Measurements from ENCODE around the gene LCN9.

LCN9 gene

DNA sequence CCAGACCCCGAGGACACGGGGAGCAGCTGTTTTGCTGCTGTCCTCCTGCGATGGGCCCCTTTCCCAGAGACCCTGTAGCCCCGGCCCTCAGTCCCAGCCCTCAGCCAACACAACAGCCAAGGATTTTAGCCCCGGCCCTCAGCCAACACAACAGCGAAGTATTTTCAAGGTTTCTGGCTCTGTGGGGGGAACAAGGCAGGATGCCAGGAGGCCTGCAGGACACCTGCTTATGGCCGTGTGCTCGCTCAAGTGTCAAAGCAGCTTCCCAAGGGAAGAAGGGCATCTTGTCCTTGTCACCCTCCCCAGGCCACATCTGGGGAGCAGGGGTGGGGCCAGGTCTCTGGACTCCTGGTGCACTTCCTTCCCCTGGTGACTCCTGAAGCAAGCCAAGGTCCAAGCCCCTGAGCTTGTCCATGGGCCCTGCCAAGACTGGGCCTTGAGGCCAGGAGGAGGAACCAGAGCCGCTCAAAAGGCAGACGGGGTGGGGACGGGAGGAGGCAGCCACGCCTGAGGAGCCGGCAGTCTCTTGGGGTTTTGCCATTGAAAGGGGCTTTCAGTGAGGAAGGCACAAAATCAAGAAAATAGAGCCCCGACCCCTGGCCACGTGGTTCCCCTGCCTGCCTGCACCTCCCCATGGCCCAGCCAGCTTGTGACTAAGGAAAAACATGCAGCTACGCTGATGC lies 49.6 kb downstream of the LCN9 start:
- H3K4me1 ChIP-seq (ENCODE audit: control insufficient read depth in 1 of 2, insufficient read depth in 1 of 2, low read depth in 1 of 2, low read length in 1 of 2), result no peaks in the 10 kb centered on the region
- no peaks in the 10 kb centered on the region for H3K36me3 ChIP-seq
- H3K27me3 ChIP-seq, result peaks cover 61% of the 10 kb centered on the region
- no peak overlapping the region for H3K27ac ChIP-seq
- TF ChIP-seq, protein P1, sequence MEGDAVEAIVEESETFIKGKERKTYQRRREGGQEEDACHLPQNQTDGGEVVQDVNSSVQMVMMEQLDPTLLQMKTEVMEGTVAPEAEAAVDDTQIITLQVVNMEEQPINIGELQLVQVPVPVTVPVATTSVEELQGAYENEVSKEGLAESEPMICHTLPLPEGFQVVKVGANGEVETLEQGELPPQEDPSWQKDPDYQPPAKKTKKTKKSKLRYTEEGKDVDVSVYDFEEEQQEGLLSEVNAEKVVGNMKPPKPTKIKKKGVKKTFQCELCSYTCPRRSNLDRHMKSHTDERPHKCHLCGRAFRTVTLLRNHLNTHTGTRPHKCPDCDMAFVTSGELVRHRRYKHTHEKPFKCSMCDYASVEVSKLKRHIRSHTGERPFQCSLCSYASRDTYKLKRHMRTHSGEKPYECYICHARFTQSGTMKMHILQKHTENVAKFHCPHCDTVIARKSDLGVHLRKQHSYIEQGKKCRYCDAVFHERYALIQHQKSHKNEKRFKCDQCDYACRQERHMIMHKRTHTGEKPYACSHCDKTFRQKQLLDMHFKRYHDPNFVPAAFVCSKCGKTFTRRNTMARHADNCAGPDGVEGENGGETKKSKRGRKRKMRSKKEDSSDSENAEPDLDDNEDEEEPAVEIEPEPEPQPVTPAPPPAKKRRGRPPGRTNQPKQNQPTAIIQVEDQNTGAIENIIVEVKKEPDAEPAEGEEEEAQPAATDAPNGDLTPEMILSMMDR (IDR thresholded peaks at IDR 0.05), result no peak
- no peaks in the 10 kb centered on the region for H3K9me3 ChIP-seq
- H3K4me3 ChIP-seq (ENCODE audit: low read depth in 1 of 2, low read length in 1 of 2), result no peak overlapping the region

DNA sequence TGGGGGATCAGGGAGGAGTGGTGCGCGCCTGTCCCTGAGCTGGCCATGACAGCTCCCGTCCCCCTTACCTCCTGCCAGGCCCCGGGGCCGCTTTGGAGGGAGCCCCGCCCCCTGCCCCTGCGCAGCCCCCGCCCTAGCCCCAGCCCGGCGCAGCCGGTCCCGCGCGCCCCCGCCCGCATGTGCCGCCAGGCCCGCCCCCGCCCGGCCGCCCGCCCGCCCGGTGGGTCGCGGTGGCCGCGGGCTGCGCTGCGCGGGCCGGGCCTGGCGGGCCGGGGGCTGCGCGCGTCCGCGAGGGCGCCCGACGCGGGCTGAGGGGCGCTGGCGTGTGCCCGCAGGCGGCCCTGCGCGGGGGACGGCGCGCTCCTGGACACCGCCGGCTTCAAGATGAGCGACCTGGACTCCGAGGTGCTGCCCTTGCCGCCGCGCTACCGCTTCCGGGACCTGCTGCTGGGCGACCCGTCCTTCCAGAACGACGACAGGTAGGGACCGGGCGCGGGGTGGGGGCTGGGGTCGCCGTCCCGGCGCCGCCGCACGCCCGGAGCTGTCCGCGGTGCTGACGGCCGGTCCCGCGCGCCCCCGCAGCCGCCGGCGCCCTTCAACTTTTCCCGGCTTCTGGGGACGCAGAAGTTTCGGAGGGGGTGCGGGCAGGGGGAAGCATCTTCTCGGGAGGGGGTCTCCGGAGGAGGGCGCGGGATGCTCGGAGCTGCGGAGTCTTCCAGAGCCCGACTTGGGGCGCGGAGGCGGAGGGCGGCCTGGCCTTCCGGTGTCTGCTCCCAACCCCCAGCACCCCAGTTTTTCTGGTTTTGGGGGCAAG lies 51.3 kb downstream of the LCN9 start:
- peaks cover 70% of the 10 kb centered on the region for H3K27me3 ChIP-seq
- TF ChIP-seq, protein P1 (IDR thresholded peaks at IDR 0.05), result no peak
- no peak overlapping the region for H3K4me3 ChIP-seq (ENCODE audit: low read depth in 1 of 2, low read length in 1 of 2)
- H3K27ac ChIP-seq, result no peak overlapping the region
- H3K4me1 ChIP-seq (ENCODE audit: control insufficient read depth in 1 of 2, insufficient read depth in 1 of 2, low read depth in 1 of 2, low read length in 1 of 2), result no peaks in the 10 kb centered on the region
- no peaks in the 10 kb centered on the region for H3K36me3 ChIP-seq
- no peaks in the 10 kb centered on the region for H3K9me3 ChIP-seq

DNA sequence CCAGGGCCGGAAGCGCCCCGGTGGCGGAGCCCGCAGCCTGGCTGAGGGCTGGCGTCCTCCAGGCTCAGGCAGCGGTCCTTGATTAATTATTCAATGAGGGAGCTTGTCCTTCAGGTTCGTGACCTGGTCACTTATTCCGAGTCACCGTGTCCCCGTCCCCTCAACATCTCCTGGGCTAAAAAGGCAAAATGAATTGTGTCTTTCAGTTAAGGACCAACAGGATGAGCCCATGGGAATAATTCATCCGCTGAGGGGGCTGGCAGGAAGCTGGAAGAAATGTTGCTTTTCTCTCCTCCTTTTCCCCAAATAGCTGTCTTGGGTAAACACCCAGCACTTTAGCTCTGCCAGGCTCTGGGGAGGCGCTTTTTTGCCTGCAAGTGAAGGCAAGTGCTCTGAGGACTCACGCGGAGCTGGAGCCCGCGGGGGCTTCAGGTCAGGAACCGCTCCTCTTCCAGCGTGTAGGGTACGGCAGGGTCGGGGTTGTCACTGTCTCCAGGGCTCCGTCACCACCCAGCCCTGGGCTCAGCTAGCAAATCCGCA lies 52.0 kb downstream of the LCN9 start:
- H3K4me3 ChIP-seq (ENCODE audit: low read depth in 1 of 2, low read length in 1 of 2), result no peak overlapping the region
- no peak overlapping the region for H3K27ac ChIP-seq
- peaks cover 70% of the 10 kb centered on the region for H3K27me3 ChIP-seq
- H3K4me1 ChIP-seq (ENCODE audit: control insufficient read depth in 1 of 2, insufficient read depth in 1 of 2, low read depth in 1 of 2, low read length in 1 of 2), result no peaks in the 10 kb centered on the region
- no peaks in the 10 kb centered on the region for H3K9me3 ChIP-seq
- TF ChIP-seq, protein P1 (IDR thresholded peaks at IDR 0.05), result no peak
- H3K36me3 ChIP-seq, result no peaks in the 10 kb centered on the region

DNA sequence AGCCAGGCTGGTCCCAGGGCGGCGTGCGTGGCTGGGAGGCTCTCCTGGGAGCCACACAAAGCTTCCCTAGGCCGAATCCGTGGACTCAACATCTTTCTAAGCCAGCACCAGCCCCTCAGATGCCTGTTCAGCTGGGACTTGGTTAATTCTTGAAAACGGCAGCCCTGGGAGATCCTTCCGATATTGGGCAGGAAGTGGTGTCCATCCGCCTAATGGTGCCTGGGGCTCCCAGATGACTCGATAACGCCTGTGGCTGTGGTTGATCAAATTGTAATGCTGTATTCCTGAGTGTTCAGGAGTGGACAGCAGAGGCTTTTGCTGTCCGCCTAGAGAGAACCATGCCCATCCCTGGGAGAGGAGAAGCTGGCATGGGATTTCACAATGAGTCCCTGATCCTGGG lies 52.9 kb downstream of the LCN9 start:
- Histone ChIP-seq H3K36me3 (no peaks in the 10 kb centered on the region), H3K27me3 (peaks cover 70% of the 10 kb centered on the region), H3K4me1 (ENCODE audit: control insufficient read depth in 1 of 2, insufficient read depth in 1 of 2, low read depth in 1 of 2, low read length in 1 of 2) (no peaks in the 10 kb centered on the region), H3K4me3 (ENCODE audit: low read depth in 1 of 2, low read length in 1 of 2) (no peak overlapping the region), H3K9me3 (no peaks in the 10 kb centered on the region), H3K27ac (no peak overlapping the region)
- TF ChIP-seq, protein P1 (IDR thresholded peaks at IDR 0.05), result no peak
